Right ventricle myocardium inferior (tissue), 1 donor: Measurements from ENCODE around the gene NANOS3. TPM values are rescaled to one million over a fixed set of nuclear protein-coding genes. Genes with fewer than 3 reads are reported as not detected.

Experiments
- ATAC-seq: fragments of 200-7000 bp; cut with Tn5 transposase; one replicate; pipeline ENCODE4 v1.9.1; 2020; ENCODE audit warnings: mild to moderate bottlenecking, moderate library complexity
- DNase-seq: peaks from one replicate; pipeline ENCODE4 v3.0.0; 2021; ENCODE audit errors: missing footprints
- intact Hi-C: fragments of 100-400 bp; cut with DNase I; formaldehyde crosslinking; loops from one replicate; pipeline ENCODE4 v1.11.0; 2022
- total RNA-seq: library from RNA; stranded (reverse); fragmentation: NEBNext Ultra II Directional; extraction: Animal tissue kit (Norgen Biotek cat#: 25700); gene quantifications from one replicate; pipeline ENCODE4 v1.2.1, GENCODE V29; 2021
- donor health status: DM: no; HTN: yes; CAD: no; lungs with severe emphysema.

The NANOS3 gene
- total RNA-seq, 1 donor from 2014 or later: 0.68 TPM

- intact Hi-C loops: loop anchor here (5.0 to 10.0 kb wide), 2 partner anchors 39 to 586 kb away; no protein-coding TSS in a partner anchor
- no peak for DNase-seq
- no peak for ATAC-seq
These were observed 16.1 kb upstream of the NANOS3 start for GRCh38 chr19:13860679-13861391.

- intact Hi-C loops: loop anchor here (5.0 to 10.0 kb wide), 2 partner anchors 39 to 587 kb away; no protein-coding TSS in a partner anchor
- peak; percentile 4 for ATAC-seq
- DNase-seq: no peak
These were observed 15.6 kb upstream of the NANOS3 start for GRCh38 chr19:13861392-13861713.

GRCh38 chr19:13861714-13862531 is 15.0 kb upstream of the NANOS3 start:
- intact Hi-C loops: loop anchor here (1.0 to 10.0 kb wide), 6 partner anchors 29 to 587 kb away; no protein-coding TSS in a partner anchor
- peak; percentile 95 for DNase-seq
- peak; percentile 95 for ATAC-seq

DNA sequence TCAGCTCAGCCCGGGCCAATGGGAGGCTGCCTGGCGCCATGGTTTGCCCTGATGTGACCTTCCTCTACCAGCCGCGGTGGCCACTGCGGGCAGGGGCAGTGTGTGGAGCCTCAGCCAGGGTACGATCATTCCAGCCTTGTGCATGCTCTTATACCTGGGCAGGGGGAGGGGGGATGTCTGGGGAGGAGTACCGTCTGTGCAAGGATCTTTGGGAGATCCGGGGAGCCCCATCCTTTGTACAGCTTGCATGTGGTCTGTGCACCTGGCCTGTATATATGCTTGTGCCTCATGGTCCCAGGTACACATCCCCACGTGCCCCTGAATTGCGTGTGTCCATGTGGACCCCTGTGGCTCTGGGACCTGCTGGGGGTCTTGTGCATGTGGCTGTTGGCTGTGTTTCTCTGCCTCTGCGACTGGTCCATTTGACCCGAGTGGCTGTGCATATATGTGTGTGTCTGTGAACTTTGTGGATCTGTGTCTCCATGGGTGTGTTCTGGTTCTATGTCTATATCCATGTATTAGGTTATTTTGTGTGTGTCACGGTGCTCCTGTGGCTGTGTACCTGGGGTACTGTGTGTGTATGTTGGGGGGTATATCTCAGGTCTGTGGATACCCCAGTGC is 12.8 kb upstream of the NANOS3 start:
- ATAC-seq (no peak), DNase-seq (no peak)
- intact Hi-C loops: loop anchor here (5.0 to 10.0 kb wide), 2 partner anchors 42 to 589 kb away; no protein-coding TSS in a partner anchor

DNA sequence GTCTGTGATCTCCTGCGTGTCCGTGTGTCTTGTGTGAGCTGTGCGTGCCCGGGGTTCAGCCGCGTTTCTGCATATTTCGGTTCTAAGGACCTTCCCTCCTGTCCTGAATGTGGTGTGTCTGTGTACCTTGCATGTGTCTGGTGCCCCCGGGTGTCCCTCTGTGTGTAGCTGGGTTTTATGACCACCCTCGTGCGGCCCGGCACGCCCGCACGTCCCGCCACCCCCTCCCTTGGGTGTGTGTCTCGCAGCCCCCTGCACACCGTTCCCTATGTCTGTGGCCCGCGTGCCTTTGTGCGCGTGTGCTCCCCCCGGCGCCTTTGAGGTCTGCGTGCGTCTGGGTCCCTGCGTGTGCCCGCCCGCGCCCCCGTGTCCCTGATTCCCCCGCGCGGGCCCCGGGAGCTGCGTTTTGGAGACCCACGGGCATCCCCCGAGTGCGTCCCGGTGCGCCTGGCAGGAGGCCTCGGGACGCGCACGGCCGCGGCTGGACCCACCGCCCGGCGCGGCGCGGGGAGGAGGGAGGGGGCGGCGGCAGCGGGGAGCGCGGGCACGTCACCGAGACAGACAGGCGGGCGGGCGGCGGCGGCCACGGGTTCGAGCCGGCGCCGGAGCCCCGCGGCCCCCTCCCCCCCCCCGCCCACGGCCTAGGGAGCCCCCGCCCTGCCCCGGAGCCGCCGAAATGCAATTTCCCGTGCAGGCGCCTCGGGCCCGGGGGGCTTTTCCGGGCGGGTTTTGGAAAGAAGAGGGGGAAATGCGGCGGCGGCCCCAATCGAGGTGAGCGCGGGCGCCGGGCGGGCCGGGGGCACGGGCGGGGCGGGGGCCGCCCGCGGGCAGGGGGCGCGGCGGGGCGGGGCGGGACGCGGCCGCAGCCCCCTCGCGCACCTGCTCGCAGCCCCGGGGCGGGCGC is 12.0 kb upstream of the NANOS3 start:
- no peak for DNase-seq
- intact Hi-C loops: loop anchor here (5.0 to 10.0 kb wide), 2 partner anchors 43 to 590 kb away; no protein-coding TSS in a partner anchor
- ATAC-seq: no peak

DNA sequence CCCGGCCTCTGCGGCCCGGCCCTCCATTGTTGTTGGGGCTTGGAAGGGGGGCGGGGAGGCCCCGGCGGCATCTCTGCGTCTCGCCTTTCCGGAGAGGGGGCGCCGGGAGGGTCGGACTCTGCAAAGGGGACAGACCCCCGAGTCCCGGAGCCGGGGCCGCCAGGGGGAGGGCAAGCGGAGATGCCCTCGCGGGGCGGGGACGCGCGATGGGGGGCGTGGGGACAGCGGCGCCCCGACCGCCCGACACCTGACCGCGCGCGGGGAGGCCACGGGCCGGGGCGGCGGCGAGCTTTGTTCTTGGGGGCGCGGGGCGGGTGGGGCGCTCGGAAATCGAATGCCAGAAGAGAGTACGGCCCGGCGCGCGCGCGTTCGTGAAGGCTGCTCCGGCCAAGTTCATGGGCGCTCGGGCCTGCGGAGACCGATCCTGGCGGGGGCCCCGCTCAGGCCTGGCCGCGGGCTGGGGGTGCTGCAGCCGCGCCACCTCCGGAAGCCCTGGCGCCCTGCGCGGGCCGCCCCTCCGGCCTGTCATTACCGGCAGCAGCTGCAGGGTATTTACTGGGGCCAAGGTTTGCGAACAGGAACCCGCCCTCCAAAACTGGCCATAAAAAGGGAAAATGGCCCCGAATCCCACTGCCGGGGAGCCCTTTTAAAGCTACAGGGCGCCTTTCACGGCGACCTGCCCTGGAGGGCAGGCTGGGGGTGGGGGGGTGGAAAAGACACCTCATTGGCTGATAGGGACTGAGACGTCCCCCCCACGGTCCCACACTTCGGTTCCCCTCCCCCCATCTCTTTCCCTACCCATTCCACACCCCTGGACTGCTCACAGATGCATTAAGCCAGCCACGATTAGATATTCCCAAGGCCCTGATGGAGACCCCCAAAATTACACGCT is 11.1 kb upstream of the NANOS3 start:
- DNase-seq: no peak
- intact Hi-C loops: loop anchor here (10.0 kb wide), 1 partner anchor 591 kb away; no protein-coding TSS in a partner anchor

DNA sequence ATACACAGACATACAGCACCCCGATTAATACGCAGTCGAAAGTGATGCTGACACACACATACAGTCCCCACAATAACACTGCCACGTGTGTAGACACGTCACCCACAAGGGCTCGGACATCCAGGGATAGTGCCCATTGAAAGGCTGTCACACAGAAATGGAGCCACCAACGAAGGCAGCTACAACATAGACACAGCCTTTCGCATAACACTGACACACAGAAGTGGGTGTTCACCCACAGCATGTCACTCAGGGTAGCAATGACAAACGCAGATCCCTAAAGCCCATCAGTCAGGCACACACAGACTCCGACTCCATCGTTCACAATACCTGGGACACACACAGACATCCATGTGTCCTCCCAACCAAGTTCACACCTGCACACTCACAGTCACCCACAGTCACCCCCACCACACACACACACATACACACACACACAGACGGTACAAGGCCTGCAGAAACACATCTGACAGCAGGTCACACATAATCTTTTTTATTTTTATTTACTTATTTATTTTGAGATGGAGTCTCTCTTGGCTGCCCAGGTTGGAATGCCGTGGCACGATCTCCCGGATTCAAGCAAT is 10.4 kb upstream of the NANOS3 start:
- ATAC-seq: no peak
- intact Hi-C loops: loop anchor here (10.0 kb wide), 1 partner anchor 592 kb away; no protein-coding TSS in a partner anchor
- no peak for DNase-seq

More for the DNA sequence above, 11.1 kb upstream of the NANOS3 start:
- no peak for ATAC-seq

- DNase-seq (no peak), ATAC-seq (no peak)
- intact Hi-C loops: loop anchor here (10.0 kb wide), 1 partner anchor 594 kb away; no protein-coding TSS in a partner anchor
These were observed 8.3 kb upstream of the NANOS3 start for GRCh38 chr19:13868663-13869062.

GRCh38 chr19:13869281-13869680 is 7.7 kb upstream of the NANOS3 start:
- intact Hi-C loops: loop anchor here (10.0 kb wide), 1 partner anchor 594 kb away; no protein-coding TSS in a partner anchor
- no peak for DNase-seq
- ATAC-seq: no peak

GRCh38 chr19:13870873-13871272 is 6.1 kb upstream of the NANOS3 start:
- intact Hi-C loops: no loop called here
- no peak for DNase-seq
- ATAC-seq: no peak

- DNase-seq: no peak
- no peak for ATAC-seq
- intact Hi-C loops: no loop called here
These were observed 4.6 kb upstream of the NANOS3 start for GRCh38 chr19:13872339-13872694.

GRCh38 chr19:13872695-13873389 is 4.1 kb upstream of the NANOS3 start:
- intact Hi-C loops: no loop called here
- peak; percentile 55 for ATAC-seq
- no peak for DNase-seq

DNA sequence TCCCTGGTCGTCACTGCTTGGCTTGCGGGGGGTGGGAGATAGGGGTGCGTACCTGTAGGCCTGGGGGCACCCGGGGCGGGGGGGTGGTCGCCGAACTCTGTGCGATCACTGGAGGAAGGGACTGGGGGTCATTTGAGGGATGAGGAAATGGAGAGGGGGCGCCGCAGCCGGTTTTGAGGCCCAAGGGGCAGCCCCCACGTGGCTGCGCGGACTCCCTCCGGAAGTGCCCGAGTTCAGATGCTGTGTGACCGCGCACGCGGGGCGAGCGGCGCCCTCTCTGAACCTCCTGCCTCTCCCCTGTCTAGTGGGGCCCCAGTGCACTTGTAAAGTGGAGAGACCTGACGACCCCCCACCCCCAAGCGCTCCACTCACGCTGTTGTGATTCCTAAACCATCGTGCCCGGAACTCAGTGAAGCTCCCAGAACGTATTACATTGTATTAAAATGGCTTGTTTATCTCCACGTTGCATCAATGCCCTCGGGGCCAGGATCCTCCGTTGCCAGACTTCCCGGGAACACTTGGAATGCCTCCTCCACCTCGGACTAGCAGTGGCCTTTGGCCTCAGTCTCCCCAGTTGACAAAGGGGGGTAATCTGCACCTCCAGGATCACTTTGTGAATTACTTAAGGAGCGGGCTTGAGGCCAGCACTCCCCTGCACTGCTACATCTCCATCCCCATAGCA is 3.0 kb upstream of the NANOS3 start:
- intact Hi-C loops: no loop called here
- no peak for ATAC-seq
- DNase-seq: no peak

DNA sequence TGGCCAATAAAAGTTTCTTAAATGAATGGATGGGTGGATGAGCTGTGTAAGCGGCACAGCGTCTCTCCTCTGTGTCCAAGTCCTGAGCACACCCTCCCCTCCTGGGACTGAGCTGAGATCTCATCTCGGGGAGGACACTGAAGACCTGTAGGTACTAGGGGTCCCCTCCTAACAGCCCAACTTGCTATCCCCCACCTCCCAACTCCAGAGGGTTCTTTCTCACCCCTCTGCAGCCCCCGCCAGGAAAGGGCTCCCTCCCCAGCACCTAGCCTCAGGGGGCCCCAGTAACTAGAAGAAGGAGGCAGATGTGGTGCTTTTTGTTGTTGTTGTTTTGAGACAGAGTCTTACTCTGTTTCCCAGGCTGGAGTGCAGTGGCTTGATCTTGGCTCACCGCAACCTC is 1.1 kb upstream of the NANOS3 start:
- ATAC-seq (no peak), DNase-seq (no peak)
- intact Hi-C loops: no loop called here

DNA sequence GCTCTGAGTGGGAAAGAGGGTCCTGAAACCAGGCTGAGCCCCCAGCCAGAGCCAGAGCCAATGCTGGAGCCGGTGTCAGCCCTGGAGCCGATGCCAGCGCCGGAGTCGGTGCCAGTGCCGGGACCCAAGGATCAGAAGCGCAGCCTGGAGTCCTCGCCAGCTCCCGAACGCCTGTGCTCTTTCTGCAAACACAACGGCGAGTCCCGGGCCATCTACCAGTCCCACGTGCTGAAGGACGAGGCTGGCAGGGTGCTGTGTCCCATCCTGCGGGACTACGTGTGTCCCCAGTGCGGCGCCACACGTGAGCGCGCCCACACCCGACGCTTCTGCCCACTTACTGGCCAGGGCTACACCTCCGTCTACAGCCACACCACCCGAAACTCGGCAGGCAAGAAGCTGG is 369 bp downstream of the NANOS3 start:
- ATAC-seq (no peak), DNase-seq (no peak)
- intact Hi-C loops: no loop called here
